Effector memory CD4-positive, alpha-beta T cell (primary cell): Measurements from ENCODE around the gene DESI1.
"Not testable (repeated sequence)": the region's sequence is repeated elsewhere in the genome, so short reads cannot be mapped to it uniquely, and the experiment has no call there.

Experiments
- DNase-seq, 3 donors: peaks; one replicate each; pipeline ENCODE4 v3.0.0-alpha.2; 2020
- H3K27ac ChIP-seq: 2 replicates; pipeline ENCODE4 v1.7.0; 2013; ENCODE audit warnings: mild to moderate bottlenecking, low read length, moderate library complexity; ENCODE audit not compliant: insufficient read depth, poor library complexity, severe bottlenecking
- H3K27me3 ChIP-seq: replicated peaks from 2 replicates; pipeline ENCODE4 v1.7.0; 2013; ENCODE audit warnings: mild to moderate bottlenecking, low read length; ENCODE audit not compliant: insufficient read depth, control insufficient read depth, poor library complexity, severe bottlenecking
- H3K36me3 ChIP-seq: 2 replicates; pipeline ENCODE4 v1.7.0; 2013; ENCODE audit warnings: mild to moderate bottlenecking, low read length, moderate library complexity; ENCODE audit not compliant: control insufficient read depth, insufficient read depth
- H3K4me1 ChIP-seq: 2 replicates; pipeline ENCODE4 v1.7.0; 2013; ENCODE audit warnings: low read length, mild to moderate bottlenecking; ENCODE audit not compliant: control insufficient read depth, insufficient read depth, poor library complexity, severe bottlenecking
- H3K4me3 ChIP-seq: 2 replicates; pipeline ENCODE4 v1.7.0; 2013; ENCODE audit warnings: low read length, low read depth, mild to moderate bottlenecking; ENCODE audit not compliant: insufficient read depth, poor library complexity, severe bottlenecking
- H3K9me3 ChIP-seq: 2 replicates; pipeline ENCODE4 v1.7.0; 2013; ENCODE audit warnings: mild to moderate bottlenecking, low read length, moderate library complexity; ENCODE audit not compliant: control insufficient read depth
- total RNA-seq, 3 donors: gene quantifications; one replicate each; lab custom pipeline; 2026; lab: John Stamatoyannopoulos, UW

The DESI1 gene
- 33.5 to 38.5 (median 33.6) reads per million in 3 donors for total RNA-seq

DNA sequence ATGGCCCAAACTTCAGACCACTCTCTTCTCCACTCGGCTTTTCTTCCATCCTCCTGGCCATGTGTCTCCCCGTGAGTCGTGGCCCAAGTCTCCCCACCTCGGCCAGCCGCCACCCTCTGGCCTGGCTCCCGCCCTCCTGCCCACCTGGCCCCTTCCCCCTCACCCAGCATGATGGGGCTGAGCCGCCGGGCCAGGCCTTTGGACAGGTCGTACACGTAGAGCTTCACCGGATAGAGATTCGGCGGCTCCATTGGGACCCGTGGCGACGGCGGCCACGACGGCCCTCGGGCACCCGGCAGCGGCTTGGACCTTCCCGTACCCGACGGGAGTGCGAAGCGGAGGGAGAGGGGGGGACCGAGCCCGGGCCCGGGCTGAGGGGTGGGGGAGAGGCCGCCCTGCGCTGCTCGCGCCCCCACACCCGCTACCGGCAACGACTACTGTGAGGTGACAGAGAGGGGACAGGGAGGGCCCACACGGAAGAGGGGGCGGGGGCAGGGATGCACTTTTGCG lies at the start of gene DESI1:
DESI1 (minus strand) TSS at position 455 of the 510 bp plus-strand sequence; CDS start at position 251, 204 bp downstream.
- Histone ChIP-seq H3K36me3 (peaks cover 14% of the 10 kb centered on the region), H3K27ac (peak within 1 kb of the TSS; percentile 100), H3K9me3 (no peaks in the 10 kb centered on the region), H3K4me3 (peak within 1 kb of the TSS; percentile 96), H3K27me3 (no peaks in the 10 kb centered on the region), H3K4me1 (peaks cover 24% of the 10 kb centered on the region)
- no peak for DNase-seq

DNA sequence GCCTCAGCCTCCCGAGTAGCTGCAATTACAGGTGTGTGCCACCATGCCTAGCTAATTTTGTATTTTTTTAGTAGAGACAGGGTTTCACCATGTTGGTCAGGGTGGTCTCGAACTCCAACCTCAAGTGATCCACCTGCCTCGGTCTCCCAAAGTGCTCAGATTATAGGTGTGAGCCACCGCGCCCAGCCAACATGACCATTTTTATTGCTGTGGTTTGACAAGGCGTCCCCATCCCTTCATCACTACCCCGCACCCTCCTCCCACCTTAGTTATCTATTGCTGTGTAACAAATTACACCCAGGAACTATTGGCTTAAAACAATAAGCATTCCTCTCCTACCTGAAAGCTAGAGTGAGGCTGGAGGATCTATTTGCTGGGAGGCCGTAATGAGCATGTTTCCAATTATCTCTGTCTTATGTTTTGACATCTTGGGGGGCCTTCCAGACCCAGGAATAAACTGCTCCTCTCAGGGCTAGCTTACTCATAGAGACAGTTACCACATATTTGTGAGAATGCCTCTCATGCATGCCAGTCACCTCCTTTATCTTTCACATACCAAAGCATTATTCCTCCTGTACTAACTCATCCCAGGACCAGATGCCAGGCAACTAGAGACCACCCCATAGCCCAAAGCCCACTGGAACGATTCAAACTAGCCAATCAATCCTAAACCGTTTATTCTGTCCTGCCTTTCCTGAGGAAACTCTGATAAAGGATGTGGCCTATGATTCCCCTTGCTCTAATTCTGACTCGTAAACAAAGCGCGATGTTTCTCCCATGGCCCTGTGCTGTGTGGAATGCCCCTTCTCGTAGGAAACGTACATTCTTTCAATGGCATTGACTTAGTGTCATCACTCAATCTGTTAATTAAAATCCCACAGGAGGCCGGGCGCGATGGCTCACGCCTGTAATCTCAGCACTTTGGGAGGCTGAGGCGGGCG lies 48.4 kb upstream of the DESI1 start:
- Histone ChIP-seq H3K4me3 (no peak overlapping the region), H3K9me3 (no peaks in the 10 kb centered on the region), H3K27me3 (no peaks in the 10 kb centered on the region), H3K4me1 (peaks cover 6% of the 10 kb centered on the region), H3K36me3 (peaks cover 23% of the 10 kb centered on the region), H3K27ac (no peak overlapping the region)
- no peak for DNase-seq

DNA sequence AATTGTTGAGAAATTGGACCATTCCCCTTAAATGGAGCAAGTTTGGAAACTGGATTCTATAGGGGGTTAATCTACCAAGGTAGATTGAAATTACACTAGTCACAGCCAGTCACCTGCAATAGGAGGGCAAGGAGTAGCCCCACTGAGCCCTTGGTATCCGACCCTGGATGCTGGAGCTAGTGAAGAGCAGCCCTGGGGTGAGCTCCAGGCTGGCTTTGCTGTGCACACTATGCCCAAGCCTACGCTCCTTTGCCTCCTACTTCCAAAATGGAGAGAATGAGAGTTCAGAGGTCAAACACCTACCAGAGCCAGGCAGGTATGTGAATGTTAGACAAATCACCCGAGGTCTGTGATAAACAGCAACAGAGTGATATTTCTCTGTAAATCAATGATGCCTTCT lies 44.1 kb upstream of the DESI1 start:
- Histone ChIP-seq H3K36me3 (peaks cover 41% of the 10 kb centered on the region), H3K27me3 (no peaks in the 10 kb centered on the region), H3K4me1 (peaks cover 6% of the 10 kb centered on the region), H3K9me3 (no peaks in the 10 kb centered on the region), H3K4me3 (no peak overlapping the region), H3K27ac (no peak overlapping the region)
- DNase-seq = no peak

- Histone ChIP-seq H3K4me1 (peaks cover 6% of the 10 kb centered on the region), H3K27me3 (no peaks in the 10 kb centered on the region), H3K4me3 (no peak overlapping the region), H3K9me3 (no peaks in the 10 kb centered on the region), H3K27ac (no peak overlapping the region), H3K36me3 (peaks cover 46% of the 10 kb centered on the region)
- no peak for DNase-seq
These were observed 43.6 kb upstream of the DESI1 start for GRCh38 chr22:41664490-41664889.

DNA sequence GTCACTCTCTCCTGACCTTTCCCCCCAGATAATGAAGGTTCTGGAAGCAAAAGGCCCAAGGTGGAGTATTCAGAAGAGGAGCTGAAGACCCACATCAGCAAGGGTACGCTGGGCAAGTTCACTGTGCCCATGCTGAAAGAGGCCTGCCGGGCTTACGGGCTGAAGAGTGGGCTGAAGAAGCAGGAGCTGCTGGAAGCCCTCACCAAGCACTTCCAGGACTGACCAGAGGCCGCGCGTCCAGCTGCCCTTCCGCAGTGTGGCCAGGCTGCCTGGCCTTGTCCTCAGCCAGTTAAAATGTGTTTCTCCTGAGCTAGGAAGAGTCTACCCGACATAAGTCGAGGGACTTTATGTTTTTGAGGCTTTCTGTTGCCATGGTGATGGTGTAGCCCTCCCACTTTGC lies 42.8 kb upstream of the DESI1 start:
- not testable (repeated sequence) for H3K4me3 ChIP-seq, H3K4me1 ChIP-seq, H3K9me3 ChIP-seq, DNase-seq, H3K27me3 ChIP-seq, H3K27ac ChIP-seq
- peaks cover 54% of the 10 kb centered on the region for H3K36me3 ChIP-seq

DNA sequence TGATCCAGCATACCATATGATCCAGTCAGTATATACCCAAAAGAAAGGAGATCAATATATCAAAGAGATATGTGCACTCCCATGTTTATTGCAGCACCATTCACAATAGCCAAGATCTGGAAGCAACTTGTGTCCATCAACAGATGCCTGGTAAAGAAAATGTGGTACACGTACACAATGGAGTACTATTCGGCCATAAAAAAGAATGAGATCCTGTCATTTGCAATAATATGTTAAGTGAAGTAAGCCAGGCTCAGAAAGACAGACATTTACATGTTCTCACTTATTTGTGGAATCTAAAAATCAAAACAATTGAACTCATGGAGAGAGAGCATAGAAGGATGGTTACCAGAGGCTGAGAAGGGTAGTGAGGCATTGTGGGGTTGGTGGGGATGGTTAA lies 40.9 kb upstream of the DESI1 start:
- Histone ChIP-seq H3K27me3 (no peaks in the 10 kb centered on the region), H3K4me1 (no peaks in the 10 kb centered on the region), H3K4me3 (no peak overlapping the region), H3K36me3 (peaks cover 71% of the 10 kb centered on the region), H3K9me3 (no peaks in the 10 kb centered on the region), H3K27ac (no peak overlapping the region)
- no peak for DNase-seq

GRCh38 chr22:41661088-41661487 lies 40.2 kb upstream of the DESI1 start:
- Histone ChIP-seq H3K27me3 (no peaks in the 10 kb centered on the region), H3K4me1 (no peaks in the 10 kb centered on the region), H3K4me3 (no peak overlapping the region), H3K9me3 (no peaks in the 10 kb centered on the region), H3K36me3 (peaks cover 75% of the 10 kb centered on the region), H3K27ac (no peak overlapping the region)
- DNase-seq = no peak

GRCh38 chr22:41660416-41660815 lies 39.6 kb upstream of the DESI1 start:
- Histone ChIP-seq H3K36me3 (peaks cover 79% of the 10 kb centered on the region), H3K4me1 (no peaks in the 10 kb centered on the region), H3K27me3 (no peaks in the 10 kb centered on the region), H3K9me3 (no peaks in the 10 kb centered on the region), H3K27ac (no peak overlapping the region), H3K4me3 (no peak overlapping the region)
- DNase-seq = no peak

- no peaks in the 10 kb centered on the region for H3K27me3 ChIP-seq
- no peaks in the 10 kb centered on the region for H3K4me1 ChIP-seq
- peaks cover 82% of the 10 kb centered on the region for H3K36me3 ChIP-seq
- DNase-seq = no peak
- no peaks in the 10 kb centered on the region for H3K9me3 ChIP-seq
- H3K4me3 ChIP-seq = no peak overlapping the region
- H3K27ac ChIP-seq = no peak overlapping the region
These were observed 39.1 kb upstream of the DESI1 start for GRCh38 chr22:41659941-41660340.

- no peak for DNase-seq
- H3K36me3 ChIP-seq = peaks cover 82% of the 10 kb centered on the region
- no peaks in the 10 kb centered on the region for H3K27me3 ChIP-seq
- no peaks in the 10 kb centered on the region for H3K4me1 ChIP-seq
- no peak overlapping the region for H3K4me3 ChIP-seq
- no peak overlapping the region for H3K27ac ChIP-seq
- H3K9me3 ChIP-seq = no peaks in the 10 kb centered on the region
These were observed 38.0 kb upstream of the DESI1 start for GRCh38 chr22:41658869-41659268.
